Measurements from ENCODE around the gene BCCIP.
A peak's percentile ranks its signal among the peaks of the same experiment; 100 is the strongest.

The BCCIP gene

DNA sequence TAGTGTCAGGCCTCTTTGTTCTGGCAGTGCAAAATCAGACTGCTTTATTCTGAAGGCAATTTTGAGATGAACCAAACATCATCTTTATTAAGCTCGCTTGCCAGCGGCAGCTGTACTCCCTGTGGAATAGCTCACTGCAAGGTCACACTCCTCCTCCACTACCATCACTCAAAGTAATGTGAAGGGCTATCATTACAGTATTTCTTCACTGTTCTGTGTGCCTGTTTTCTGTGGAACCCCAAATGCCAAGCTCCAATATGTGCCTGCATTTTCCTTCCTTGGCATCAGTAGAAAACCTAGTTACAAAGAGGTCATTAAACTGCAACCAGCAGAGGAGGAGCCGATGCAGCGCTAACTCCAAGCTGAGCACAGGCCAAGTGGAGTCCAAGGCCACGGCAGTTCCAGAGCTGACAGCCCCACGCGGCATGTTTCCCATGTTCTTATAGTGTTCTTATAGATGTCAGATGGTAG is 21.4 kb downstream of the BCCIP start:
- DNase-seq (ENCODE audit: low spot score): no peak

DNA sequence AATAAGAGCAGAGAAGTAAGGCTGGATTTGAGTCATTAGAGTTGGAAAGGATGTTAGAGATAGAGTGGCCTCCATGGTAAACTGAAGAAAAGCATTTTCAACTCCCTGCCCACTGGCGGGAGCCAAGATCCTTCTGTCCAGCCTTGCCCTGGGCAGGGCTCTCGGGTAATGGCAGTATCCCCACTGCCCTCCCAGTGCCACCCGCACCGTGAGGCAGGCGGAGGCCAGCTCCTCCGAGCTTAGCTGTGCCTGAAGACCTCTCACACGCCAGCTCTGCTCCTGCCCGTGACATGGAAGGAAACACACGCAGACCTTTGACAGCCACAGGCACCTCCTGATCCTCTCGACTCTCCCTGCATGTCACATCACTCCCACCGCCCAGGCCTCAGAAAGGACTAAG is 22.3 kb downstream of the BCCIP start:
- no peak for DNase-seq (ENCODE audit: low spot score)

DNA sequence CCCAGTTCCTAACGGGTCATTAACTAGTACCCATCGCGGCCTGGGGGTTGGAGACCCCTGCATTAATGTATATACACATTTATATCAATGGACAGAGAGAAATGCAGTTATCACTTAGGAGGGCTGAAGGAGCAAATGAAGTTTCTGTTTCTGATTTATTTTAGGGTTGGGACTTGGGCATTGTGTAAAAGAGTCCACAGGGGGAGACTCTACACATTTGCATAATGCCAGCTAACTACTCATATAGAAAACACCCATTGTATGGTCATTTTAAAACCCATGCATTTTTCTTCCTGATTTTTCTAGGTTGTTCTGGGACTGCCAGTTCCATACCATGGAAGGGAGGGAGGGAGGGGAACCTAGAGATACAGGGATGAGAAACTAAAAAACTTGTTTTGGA is 23.5 kb downstream of the BCCIP start:
- DNase-seq (ENCODE audit: low spot score): no peak

DNA sequence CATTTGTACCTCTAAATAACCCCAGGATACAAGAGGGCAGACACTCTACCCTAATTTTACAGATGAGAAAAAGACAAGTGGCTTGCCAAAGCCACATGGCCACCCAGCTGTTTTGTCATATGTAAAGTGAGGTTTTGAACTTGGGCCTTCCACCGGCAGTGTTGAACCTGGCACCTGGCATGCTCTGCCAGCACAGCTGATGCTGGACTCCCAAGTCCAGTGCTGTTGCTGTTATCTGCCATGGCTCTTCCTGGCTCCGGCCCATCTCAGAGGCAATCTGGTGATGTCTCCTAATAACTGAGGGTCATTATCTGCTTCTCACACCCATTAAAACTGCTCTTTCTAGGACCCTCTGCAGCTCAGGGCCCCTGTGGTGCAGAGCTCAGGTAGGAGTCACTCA is 25.0 kb downstream of the BCCIP start:
- no peak for DNase-seq (ENCODE audit: low spot score)

DNA sequence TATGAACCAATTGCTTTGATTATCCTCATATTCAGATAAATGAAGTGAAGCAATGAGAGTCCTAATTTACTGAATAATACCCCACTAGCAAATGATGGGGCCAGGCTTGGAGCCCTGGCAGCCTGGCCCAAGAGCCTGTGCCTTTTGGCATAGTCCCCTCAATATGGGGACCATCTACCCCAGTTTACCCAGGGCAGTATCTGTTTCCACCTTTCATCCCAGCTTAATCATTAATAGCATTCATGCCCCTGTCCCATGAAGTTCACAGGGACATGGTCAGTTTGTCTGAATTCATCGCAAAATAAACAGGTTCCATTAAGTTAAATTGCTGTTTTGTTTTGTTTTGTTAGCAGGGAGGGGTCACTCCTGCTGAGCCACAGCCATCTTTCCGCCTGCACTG is 25.5 kb downstream of the BCCIP start:
- DNase-seq (ENCODE audit: low spot score): no peak

DNA sequence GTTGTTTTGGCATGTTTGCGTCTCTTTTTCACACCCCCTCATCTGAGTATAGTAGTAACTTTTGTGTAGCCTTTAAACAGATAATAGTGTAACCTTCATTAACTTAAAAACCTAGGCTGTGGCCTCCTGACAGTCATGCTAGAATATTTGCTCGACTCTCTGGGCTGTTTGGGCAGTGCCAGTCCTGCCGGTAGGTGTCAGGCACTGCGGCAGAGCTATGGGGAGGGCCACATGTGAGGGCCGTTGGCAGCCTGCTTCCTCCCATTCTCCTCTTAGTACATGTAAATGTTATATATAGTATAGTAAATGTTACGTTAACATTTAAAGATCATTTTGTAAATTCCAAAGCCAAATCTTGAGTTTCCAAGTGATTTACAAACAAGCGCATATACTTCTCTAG is 26.1 kb downstream of the BCCIP start:
- DNase-seq (ENCODE audit: low spot score): no peak

DNA sequence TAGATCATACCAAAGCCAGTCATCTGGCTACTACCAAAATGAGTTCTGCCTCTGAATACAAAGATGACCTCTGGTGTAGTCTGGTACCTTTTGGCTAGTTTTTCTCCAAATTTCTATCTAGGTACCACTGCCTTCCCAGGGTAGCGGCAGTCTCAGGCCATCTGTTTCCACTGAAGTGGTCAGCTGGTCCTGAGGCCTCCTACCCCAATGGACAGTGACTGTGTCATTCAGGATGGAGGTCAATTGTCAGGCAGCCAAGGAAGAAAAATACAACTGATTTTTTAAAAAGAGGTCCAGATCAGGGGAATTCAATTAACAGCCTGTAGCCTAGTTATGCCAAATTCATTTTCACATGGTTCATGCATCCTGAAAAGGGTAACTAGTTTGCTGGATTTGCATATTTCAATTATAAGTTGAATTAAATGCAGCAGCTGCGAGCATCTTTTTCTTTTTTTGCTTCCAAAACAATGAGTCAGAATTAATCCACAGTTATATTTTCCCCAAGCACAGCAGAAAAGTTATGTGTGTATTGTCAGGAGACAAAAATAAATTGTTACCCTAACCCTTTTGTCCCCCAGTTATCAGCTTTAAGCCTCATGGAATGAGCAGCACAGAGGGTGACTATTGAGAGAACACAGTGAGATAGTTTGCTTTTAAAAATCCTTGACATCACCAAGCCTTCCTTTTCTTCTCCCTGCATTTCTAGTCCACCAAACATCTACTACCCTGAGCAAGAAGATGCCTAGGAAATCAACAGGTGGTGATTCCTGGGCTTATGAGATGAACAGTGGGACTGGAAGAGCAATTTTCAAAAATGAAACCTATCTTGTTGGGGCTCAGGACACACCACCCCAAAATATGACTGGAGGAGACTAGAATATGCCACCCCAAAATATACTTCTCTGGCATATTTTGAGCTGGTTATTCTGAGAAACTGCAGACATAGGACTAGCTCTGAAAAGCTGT is 27.7 kb downstream of the BCCIP start:
- no peak for DNase-seq (ENCODE audit: low spot score)

DNA sequence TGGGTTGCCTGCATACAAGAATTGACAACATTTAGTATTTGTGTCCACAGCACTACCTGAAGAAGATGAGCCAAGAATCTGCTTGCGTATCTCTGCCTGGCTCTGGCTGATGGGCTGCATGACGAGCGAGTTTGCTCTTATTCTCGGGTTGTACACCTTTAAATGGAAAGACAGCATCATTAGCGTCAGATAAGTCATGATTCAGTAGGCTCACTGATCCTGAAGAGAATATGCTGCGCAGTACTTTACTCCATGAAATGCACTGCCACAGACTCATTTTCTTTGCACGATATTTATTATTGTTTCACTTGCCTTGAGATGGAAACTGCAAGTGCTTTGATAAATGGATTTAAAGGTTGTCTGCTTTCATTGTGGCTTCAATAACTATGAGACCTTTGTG is 29.1 kb downstream of the BCCIP start:
- no peak for DNase-seq (ENCODE audit: low spot score)

DNA sequence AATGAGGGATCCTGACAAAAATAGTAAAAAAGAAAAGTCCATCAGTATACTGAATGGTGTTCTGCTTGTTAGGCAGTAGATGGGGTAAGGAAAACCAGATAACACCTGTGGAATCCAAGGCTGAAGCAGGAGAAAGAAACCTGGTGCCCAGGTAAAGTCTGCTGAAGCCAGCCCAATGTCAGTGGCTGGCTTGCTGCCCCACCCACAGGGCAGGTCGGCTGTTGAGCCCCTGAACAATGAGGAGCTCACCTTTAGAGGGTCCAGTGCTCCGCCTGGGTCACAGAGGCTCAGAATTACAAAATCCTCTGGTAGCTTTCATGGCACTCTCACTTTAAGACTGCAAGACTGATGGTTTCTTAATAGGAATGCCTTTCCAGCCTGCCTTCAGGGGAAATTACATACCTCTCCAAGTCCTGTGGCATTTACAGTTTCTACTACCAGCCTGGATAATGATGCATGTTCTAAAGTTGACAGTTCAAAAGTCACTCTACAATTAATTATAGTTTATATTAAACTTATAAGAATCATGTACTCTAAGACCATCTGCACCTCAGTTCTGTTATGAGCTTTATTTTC is 33.9 kb downstream of the BCCIP start:
- DNase-seq (ENCODE audit: low spot score): no peak

DNA sequence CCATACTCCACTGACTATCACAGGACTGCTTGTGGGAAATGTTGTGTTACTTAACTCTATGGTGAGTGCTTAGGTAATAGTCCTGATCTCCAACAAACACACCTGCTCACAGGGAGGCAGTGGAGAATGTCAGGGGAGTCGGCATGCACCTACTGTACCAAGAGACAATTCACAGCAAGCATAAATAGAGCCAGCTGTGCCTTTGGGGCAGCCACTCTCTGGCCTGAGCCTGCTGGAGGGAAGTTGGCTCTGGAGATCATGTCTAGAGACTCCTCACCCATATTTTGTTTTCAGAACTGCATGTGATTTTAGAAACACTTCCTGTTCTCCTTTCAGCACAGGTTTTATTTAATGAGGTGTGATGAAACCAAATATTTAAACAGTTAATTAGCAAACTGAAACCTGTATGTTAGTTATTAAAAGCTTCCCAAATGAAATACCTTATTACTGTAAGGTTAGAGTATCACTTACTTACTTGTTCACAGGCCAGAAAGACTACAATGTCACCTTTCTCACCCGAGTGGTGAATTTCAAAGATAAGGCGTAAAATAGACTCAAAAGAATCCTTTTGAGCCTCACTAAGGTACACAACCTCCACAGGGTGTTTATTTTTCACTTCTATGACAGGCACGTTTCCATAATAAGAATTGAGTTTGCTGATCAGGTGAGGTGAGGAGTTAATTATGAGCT is 35.9 kb downstream of the BCCIP start:
- no peak for DNase-seq (ENCODE audit: low spot score)

DNA sequence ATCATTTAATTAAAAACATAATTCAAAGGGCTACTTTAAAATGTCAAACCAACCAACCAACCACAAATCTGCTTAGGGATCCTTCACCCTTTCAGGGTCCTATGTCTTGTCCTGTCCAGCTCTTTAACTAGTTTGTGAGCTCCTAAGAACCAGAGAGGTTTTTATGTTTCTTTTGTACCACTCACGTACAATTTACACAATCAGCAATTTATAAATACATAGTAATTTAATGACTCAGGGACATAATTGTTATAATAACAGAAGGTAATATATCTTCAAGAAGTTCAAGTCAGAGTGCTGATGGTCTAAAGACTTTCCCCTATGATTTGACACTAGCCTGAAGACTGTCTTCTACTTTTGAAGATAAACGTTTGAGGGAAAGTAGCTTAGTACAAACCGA is 41.8 kb downstream of the BCCIP start:
- DNase-seq (ENCODE audit: low spot score): no peak

DNA sequence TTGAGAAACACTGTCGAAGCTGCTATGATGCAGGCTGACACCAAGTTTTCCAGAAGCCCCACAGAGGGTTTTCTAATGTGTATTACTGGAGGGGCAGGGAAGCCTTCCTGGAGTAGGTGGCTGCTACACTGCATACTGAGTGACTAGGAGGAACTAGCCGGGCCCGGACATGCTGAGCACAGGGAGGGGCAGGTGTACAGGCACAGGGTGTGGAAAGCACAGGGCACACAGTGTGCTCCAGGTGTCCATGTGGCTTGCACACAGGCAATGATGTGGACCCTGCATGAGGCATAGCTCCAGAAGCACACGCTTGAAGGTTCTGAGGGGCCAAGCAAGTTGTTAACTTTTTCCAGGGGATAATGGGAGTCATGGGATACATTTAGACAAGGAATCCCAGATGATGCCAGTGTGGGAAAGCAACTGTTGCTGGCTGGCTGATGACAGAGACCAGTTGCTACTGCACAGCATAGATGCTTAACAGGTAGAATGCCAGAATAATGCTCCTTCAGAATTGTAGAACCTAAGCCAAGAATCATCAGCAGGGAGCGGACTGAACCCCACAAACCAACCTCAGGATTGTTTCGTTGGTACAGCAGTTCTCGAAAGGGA is 43.2 kb downstream of the BCCIP start:
- no peak for DNase-seq (ENCODE audit: low spot score)

DNA sequence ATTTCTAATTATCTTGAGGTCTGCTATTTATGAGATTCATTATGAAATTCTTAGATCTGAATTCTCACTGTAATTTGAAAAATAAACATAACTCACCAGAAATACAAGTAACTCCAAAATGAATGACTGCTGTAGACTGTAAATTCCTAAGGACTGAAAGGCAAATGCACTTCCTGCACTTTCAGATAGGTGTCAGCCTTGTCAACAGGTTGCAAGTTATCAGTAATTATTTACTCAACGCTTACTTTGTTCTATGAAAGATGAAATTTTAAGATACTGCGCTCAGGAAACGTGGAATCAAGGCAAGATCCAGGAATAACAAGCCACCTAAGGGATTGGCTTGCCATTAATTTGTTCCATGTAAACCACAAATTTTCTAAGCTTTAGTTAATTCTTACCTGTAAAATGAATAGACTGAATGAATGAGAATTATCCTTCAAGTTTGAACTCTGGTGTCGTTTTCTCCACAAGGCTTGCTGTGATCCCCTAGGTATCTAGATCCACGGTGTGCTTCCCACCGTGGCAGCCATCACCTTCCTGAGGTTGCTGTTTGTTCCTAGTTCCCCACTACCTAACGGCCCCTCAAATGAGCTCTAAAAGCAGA is 45.1 kb downstream of the BCCIP start:
- peak; percentile 51 for DNase-seq (ENCODE audit: low spot score)

DNA sequence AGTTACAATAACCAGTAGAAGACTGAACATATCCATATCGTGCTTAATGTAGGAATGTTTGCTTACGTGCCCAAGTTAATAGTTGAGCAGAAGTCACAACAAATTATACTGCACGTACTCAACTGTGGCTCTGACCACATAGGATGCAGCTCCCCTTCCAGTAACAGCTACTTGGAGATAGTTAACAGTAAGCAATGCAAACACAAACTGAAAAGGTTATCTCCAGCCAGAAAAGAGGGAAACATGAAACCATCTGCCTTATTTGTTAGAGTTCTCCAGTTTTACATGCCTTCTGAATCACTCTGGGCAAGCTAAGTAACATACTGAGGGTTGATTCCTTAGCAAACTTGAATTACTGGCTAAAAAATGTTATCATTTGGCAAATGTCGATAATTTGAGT is 48.0 kb downstream of the BCCIP start:
- no peak for DNase-seq (ENCODE audit: low spot score)

DNA sequence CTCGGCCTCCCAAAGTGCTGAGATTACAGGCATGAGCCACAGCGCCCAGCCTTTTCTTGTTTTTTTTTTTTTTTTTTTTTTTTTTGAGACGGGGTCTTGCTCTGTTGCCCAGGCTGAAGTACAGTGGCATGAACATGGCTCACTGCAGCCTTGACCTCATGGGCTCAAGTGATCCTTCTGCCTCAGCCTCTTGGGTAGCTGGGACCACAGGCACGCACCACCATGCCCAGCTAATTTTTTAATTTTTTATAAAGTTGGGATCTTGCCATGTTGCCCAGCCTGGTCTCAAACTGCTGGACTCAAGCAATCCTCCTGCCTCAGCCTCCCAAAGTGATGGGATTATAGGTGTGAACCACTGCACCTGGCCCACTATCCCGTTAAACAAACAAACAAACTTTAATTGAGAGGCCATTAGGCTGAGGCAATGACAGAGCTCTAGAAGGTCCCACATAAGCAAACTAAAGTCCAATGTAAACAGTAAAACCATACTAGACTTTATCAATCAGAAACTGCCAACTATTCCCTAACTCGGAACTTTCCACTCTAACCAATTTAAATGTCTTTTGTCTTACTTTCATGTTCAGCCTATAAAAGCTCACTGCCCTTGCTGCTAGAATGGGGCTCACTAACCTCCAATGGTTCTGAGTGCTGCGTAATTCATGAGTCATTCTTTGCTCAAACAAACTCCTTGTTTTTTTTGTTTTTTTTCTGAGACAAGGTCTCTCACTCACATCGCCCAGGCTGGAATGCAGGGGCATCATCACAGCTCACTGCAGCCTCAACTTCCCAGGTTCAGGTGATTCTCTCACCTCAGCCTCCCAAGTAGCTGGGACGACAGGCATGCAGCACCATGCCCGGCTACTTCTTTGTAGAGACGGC is 55.9 kb downstream of the BCCIP start:
- peak; percentile 70 for DNase-seq (ENCODE audit: low spot score)

DNA sequence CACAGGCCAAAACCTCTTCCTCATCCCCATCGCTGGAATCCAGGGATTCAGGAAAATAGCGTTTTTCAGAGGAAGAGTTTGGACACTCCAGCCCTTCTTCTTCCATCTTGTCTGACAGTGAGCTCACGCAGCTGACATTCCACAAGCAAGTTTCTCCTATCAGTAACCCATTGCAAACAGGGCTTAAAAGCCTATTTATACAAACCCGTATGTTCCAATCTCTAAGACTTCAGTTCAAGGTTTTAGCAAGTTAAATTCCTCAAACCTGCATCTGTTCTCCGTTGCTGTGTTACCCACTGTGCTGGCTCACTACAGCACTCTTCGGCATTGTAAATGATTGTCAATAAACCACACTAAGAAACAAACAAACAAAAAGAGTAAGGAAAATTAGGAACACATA is 57.4 kb downstream of the BCCIP start:
- DNase-seq (ENCODE audit: low spot score): no peak

DNA sequence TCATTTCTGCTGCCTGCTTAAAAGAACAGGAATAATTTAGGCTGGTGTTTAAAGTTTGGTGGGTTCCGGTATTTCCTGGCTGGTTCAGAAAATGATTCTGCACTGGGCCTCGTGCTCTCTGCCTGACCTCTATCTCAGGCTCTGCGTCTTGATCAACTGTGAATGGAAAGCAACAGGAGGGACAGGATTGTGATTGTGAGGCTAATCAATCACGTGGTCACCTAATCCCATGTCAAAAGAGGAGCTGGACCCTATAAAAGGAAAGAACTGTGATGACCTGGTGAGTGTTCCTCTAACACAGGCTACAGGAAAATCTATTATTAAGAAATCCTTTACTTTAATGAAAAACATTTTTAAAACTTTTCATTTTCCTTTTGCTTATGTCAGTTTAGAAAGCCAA is 57.8 kb downstream of the BCCIP start, which contains the start of gene DHX32:
TSS of gene DHX32 (minus strand) at position 101 of the 400 bp plus-strand sequence. CDS start 468 bp downstream, outside the sequence.
- DNase-seq (ENCODE audit: low spot score): no peak

DNA sequence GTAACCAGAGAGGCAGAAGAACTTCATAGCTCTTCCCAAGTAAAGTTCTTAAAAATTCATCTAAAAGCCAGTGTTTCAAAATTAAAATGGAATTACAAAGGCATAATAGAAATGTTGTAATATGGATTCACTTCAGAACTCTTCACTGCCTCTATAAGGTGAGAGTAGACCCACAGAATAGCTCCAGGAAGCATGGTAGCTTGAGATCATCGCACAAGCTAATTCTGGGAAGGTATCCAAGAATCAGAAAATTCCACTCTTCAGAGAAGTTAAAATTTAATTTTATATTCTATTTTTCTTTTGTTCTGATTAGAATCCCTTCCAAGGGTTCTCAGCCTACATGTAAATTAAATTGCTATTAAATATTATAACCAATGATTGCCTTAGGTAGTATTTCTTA is 59.2 kb downstream of the BCCIP start:
- no peak for DNase-seq (ENCODE audit: low spot score)

DNA sequence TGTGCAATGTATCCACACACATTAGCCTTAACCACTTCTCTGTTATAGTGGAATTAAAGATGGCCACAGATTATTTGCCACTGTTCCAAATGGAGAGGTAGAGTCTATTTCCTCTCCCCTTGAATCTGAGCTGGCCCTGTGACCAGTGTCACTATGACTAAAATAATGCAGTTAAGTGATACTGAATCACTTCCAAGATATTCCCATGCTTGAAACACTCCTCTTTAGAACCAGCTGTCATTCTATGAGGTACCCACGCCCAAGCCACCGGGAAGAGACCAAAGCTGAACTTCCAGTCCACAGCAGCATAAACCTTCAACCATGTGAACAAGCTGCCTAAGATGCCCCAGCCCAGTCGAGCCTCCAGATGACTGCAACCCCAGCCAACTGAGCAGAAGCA is 59.9 kb downstream of the BCCIP start:
- DNase-seq (ENCODE audit: low spot score): no peak

Measured in AG08395 (cell line).